GM21526 (cell line): ENCODE measurements around the gene NEU1.
"Not testable (repeated sequence)": the region's sequence is repeated elsewhere in the genome, so short reads cannot be mapped to it uniquely, and the experiment has no call there.

Experiments used
- ATAC-seq: cut with Tn5 transposase; IDR thresholded peaks from one replicate; pipeline ENCODE4 v1.9.1; 2021; ENCODE audit warnings: moderate library complexity; ENCODE audit not compliant: unreplicated experiment, low FRiP score

Gene NEU1

DNA sequence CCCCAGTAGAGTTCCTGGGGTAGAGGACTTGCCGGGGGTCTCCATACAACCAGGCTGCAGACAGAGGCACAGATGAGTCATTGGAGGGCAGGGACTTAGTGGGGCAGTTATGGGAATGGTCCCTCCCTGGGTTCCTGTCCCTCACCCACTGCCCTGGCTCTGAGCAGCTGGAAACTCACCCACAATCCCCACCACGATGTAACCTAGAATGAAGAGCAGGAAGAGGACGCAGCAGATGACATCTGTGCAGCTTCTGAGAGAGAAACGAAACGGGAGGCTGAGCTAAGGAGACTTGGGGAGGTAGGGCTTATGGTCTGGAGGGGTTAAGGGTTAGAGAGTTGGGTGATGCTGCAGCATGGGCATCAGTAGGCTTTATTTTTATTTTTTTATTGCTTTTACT, 13.3 kb upstream of the NEU1 start:
- no peak for ATAC-seq

DNA sequence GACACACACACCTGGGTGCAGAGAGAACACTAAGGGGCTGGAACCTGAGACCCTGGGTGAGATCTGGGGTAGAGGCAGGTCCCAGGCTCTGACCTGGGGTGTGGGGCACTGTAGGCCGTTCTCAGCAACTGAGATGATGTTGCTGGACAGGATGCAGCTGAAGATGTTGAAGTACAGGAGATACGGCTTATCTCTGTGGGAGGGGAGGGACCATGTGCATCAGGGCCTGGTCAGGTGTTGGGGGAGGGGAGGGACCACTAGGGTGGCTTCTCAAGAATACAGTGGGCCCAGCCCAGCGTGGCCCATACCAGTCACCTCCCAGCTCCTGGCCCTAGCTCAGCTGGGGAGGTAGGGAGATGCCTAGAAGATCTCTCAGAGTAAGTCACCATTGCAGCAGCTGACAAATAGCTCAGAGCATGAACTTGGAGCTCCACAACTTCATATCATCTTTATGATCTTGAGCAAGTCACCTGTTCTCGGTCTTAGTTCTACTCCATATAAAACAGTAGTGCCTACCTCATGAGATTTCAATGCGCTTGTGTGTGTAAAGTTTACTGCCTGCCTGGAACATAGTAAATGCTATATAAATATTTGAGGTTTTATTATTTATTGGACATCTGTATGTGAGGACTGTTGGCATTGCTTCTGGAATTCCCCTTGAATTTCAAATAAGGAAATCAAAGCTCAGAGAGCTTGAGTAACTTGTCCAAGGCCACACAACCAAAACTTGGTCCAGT, 12.4 kb upstream of the NEU1 start:
- ATAC-seq = no peak

DNA sequence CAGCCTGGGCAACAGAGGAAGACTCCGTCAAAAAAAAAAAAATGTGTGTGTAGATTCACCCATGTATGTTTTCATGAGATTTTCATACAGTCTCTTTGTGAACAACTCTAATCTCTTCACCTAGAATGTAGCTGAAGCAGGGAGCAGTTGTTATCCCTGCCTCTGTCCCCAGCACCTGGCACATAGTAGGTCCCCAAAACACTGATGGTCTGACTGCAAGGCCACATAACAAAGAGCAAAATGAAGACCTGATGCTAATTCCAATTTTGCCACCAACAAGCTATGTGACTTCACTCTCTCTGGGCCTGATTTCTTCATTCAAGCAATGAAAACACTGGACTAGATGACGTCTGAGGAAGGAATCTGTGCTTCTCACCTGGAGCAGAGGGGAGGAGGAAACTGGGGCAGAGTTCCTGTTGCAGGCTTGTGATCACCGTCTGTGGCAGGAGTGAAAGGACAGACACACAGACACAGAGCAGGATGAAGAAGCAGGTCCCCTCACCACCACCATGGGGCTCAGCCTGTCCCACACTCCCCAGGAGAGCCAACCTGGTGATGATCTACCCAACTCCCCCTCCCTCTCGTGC, 11.6 kb upstream of the NEU1 start:
- ATAC-seq = no peak

DNA sequence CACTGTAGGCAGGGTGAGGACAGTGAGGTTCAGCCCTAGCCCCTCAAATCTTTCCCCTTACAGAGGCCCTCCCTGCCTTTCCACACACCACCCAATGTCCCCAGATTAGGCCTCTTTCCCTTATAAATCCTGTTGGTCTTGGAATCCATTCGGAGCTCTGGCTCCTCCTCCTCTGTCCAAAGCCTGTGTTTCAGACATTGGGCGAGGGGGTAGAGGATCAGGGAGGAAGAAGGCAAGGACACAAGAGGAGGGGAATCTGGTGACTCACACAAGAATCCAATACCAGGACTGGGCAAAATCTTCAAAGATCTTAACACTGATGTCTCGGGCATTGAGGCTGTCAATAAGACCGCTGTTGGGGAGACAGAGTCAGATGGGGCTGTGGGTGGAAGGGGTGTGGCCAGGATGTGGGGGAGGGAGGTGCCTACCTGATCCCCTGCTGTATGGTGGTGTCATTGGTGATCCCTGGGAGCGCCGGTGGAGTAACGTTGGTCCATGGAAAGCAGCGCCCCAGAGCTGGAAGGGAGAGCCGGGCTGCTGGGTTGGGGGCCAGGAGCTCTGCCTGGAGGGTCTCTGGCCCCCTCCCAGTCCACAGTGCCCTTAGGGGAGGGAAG, 8.5 kb upstream of the NEU1 start:
- ATAC-seq = no peak

DNA sequence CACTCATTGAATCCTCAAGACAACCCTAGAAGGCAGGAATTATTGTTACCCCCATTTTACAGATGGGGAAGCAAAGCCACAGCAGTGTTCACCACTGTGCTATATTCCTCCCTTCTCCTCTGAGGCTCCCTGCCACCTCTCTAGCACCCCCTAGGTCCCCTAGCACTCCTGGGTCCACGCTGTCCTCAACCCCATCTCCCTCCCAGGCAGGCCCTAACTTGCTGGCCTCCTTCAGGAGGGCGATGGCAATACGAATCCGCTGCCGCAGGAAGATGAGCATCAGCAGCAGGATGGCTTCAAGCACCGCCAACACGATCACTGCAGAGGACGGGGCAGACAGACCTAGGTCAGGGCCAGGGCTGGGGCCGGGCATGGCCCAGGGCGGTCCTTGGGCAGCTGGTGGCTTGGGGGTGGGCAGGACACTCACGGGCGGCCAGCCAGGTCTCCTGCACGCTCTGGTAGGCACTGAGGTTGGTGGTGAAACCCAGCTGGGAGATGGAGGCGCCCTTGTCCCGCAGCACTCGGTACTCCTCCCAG, 7.8 kb upstream of the NEU1 start:
- ATAC-seq = no peak

DNA sequence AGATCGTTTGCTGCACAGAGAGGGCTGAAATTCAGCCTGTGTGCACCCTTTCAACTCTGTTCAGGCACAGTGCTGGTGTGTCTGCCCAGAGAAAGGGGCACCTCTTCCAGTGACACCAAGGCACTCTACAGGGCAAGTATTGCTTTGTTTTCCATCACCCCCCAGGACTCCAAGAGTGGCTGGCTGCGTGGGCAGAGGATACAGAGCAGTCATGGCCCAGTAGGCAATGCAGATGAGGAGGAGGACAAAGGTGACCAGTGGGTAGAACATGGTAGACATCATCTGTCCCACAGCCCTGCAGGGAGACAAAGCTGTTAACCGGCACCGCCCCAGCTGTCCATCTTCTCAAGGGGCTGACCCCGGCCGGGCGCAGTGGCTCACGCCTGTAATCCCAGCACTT, 6.7 kb upstream of the NEU1 start:
- ATAC-seq = no peak

DNA sequence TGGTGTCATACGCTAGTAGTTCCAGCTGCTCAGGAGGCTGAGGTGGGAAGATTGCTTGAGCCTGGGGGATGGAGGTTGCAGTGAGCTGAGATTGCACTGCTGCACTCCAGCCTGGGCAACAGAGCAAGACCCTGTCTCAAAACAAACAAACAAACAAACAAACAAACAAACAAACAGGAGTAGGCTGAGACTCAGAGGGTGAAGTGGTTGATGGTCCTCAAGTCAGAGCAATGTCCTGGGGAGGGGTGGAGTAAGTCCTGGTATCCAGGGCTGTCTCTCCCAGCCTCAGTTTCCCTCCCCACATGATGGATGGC, 6.0 kb upstream of the NEU1 start:
- ATAC-seq = not testable (repeated sequence)

DNA sequence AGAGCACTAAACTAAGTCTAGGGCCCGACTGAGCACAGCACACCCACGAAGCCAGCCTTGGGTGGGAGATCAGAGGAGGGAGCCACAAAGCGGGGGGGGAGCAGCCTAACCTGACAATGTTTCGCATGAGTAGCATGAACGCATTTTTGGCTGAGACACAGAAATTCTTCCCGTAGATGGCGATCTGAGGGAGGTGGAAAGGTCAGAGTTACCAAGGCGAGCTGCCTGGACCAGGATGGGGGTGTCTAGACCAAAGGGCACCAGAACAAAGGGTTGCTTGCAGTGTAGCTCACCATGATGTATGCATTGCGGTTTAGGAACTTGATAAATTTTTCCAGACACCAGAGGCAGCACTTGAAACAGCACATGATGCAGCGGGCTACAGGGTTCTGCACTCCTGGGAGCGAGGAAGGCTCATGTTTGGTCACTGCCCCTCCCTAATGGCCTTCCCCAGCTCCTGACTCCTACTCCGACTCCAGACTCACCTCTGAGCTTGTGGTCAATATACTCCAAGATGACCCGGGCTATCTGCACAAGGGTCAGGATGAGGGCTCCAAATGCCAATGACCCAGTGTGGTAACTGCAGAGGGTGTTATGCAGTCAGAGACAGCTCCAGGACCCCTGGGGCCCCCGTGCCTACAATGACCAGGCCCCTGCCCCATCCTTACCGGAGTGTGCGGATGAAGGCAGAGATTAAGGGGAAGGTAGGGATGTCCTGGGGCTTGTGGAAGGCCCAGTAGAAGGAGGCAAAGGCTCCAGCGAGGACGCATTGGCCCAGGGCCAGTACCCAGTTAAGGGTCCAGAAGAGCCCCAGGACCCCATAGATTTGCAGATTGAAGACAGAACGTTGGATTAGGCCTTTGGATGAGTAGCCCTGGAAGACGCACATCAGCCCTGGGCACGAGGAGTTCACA, 2.8 kb upstream of the NEU1 start:
- no peak for ATAC-seq

DNA sequence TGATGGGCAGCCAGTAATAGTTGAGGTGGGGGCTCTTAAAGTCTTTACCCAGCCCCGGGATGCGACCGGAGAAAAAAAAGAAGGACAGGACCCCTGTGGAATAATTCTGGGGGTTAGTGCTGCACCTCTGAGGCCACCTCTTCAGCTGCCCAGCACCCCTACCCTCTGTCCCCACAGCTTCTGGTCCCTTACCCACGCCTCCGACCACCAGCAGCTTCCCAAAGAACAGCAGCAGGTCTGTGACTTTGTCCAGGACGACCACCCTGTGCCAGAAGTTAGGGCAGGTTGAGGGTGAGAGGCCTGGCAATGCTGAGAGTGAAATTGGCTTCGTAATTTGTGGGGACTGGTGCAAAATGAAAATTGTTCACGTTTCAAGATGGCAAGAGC, 2.2 kb upstream of the NEU1 start:
- no peak for ATAC-seq

DNA sequence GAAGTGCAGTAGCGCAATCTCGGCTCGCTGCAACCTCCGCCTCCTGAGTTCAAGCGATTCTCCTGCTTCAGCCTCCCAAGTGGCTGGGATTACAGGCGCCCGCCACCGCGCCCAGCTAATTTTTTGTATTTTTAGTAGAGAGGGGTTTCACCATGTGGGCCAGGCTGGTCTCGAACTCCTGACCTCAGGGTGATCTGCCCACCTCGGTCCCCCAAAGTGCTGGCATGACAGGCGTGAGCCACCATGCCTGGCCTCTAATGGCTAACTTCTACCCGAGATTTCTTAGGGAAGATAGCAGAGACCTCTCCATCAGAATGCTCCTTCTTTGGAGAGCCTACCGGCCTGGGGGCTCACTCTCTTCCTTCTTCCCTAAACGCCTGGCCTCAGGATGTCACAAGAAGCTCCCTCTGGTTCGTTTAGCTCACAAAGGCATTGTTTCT, 1.5 kb upstream of the NEU1 start:
- not testable (repeated sequence) for ATAC-seq

DNA sequence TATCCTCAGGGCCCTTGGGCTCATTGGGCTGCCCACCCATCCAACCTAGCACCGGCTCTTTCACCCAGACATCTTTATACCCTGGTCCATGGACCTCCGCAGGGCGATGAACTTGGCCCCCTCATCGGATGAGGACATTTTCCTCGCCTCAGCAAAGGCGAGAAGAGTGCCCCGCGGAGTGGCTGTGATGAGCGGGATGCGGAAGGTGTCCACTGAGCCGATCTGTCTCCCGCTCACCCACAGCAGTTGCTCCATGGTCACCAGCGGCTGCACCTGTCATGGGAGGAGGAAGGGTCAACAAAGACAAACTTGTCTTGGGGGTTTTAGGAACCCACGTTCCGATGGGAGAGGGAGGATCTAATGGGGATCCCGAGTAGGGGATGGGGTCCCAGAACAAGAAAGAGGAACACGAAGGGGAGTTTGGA, 690 bp downstream of the NEU1 start:
- no peak for ATAC-seq

DNA sequence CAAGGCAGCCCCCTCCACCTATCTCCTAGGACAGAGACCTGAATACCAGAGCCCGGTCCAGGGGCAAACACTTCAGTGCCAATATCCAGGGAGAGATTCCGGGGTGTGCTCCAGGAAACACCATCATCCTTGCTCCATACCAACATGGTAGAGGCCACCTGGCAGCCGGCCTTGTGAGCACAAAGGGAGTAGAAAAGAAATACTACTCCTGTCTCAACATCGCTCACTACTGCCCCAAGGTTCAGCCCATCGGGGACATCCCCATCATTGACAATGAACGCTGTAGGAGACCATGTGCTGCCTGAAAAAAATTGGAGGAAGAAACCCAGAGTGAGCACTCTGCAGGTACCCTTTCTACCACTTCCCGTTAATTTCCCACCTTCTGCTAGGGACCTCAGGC, 1.5 kb downstream of the NEU1 start:
- no peak for ATAC-seq

DNA sequence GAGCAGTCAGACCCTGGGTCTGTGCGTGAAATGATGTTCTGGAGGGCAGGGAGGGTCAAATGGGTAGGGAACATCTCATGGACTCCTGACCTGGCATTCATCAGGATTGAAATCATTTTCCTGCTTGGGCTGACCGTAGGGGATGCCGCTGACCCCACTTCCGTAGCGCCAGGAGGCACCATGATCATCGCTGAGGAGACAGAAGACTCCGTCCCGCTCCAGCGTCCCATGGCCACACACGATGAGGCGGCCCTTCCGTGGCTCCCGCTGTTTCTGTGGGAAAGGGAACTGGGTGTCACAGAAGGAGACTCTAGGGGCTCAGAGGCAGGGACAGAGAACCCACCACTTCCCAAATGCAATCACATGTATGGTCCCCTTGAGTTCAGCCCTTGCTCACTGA, 2.3 kb downstream of the NEU1 start:
- ATAC-seq = no peak

DNA sequence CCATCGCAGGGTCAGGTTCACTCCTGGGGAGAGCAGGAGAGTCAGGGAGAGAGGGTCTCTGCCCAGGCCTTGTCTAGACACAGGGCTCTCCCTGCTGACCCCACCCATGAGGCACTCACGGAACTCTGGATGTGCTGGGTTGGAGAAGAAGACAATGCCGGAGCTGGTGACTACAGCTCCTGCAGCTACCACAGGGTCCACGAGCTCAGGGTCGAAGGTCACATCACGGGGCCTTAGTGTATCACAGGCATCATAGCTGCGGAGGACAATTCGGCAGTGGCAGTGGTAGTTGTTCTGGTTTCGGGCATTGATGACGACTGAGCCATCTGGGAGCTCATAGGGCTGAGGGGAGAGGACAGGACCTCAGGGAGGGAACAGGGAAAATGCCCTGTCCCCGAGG, 2.7 kb downstream of the NEU1 start:
- ATAC-seq = no peak

DNA sequence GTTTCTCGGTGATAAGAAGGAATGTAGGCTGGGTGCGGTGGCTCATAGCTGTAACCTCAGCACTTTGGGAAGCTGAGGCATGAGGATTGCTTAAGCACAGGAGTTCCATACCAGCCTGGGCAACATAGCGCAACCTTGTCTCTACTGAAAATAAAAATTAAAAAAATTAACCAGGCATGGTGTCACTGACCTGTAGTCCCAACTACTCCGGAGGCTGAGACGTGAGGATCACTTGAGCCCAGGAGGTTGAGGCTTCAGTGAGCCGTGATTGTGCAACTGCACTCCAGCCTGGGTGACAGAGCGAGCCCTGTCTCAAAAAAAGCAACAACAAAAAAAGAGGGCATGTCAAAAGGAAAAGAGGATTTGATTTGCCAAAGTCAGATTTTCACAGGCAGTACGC, 3.9 kb downstream of the NEU1 start:
- no peak for ATAC-seq

DNA sequence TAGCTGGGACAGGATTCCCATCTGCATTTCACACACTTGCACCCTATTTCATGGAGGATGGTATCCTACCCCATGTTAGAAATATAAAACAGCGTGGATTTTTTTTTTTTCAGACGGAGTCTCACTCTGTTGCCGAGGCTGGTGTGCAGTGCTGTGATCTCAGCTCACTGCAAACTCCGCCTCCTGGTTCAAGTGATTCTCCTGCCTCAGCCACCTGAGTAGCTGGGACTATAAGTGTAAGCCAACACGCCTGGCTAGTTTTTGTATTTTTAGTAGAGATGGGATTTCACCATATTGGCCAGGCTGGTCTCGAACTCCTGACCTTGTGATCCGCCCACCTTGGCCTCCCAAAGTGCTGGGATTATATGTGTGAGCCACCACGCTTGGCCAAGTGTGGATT, 4.8 kb downstream of the NEU1 start:
- not testable (repeated sequence) for ATAC-seq

DNA sequence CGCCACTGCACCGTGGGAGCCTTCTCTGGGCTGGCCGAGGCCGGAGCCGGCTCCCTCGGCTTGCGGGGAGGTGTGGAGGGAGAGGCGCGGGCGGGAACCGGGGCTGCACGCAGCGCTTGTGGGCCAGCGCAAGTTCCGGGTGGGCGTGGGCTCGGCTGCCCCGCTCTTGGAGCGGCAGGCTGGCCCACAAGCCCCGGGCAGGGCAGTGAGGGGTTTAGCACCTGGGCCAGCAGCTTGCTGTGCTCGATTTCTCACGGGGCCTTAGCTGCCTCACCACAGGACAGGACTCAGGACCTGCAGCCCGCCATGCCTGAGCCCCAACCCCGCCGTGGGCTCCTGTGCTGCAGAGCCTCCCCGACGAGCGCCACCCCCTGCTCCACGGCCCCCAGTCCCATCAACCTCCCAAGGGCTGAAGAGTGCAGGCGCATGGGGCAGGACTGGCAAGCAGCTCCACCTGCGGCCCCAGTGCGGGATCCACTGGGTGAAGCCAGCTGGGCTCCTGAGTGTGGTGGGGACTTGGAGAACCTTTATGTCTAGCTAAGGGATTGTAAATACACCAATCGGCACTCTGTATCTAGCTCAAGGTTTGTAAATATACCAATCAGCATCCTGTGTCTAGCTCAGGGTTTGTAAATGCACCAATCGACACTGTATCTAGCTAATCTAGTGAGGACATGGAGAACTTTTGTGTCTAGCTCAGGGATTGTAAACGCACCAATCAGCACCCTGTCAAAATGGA, 10.5 kb downstream of the NEU1 start:
- not testable (repeated sequence) for ATAC-seq

DNA sequence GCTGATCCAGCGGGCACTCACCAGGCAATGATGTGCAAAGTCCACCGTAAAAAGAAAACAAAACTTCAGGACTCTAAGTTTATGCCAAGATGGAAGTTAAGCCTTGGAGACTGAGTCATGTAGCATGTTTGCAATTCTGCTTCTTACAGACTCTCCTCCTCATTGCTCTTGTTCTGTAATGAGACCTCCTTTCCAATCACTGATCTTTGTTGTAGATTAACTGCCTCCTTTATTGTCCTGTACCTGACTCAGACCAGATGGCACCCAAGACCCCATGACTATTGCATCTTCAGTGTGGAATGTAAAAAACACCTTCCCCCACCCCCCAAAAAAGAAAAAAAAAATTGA, 11.2 kb downstream of the NEU1 start:
- ATAC-seq = no peak

DNA sequence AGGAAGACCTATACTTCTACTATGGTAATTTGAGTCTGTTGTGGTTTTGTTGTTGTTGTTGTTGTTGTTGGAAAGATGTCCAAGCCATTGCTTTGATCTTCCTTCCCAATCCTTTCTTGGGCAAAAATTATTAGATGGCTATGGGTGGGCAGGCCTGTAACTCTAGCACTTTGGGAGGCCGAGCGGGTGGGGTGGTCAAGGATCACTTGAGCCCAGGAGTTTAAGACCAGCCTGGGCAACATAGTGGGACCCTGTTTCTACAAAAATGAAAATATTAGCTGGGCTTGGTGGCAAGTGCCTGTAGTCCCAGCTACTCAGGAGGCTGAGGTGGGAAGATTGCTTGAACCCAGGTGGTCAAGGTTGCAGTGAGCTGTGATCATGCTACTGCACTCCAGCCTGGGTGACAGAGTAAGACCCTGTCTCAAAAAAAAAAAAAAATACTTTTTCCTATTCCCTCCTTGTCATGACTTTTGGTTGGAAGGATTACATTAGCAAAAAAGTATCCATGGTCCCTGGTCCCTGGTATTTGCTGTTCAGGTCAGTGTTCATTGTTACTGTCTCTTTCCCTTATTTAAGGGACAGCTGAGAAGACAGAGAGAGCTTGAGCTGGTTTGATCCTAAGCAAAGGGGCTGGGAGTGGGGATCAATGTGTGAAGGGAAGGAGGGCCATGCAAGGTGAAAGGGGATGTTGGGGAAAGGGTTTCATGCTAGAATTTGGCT, 11.7 kb downstream of the NEU1 start:
- no peak for ATAC-seq
